CD14-positive monocyte (primary cell): ENCODE results near the gene ITGA5. TPM values are rescaled to one million over a fixed set of nuclear protein-coding genes. Genes with fewer than 3 reads are reported as not detected.

Source experiments
- DNase-seq, 3 donors: peaks; one replicate each; pipeline ENCODE4 v3.0.0-alpha.2; 2011 to 2022
- H2AFZ ChIP-seq: 2 replicates; pipeline ENCODE4 v1.6.0; 2012; ENCODE audit warnings: mild to moderate bottlenecking, low read depth, low read length, inconsistent platforms; ENCODE audit not compliant: insufficient read depth, poor library complexity, severe bottlenecking
- H3K27ac ChIP-seq, 2 donors: 1 replicate in 1 of 2; 2 replicates in 1 of 2; pipeline ENCODE4 v1.5.1; 2012 to 2013; ENCODE audit warnings: low read length in 2 of 2, control low read depth in 1 of 2, inconsistent platforms in 1 of 2, low read depth in 1 of 2, mild to moderate bottlenecking in 1 of 2
- H3K27me3 ChIP-seq, 2 donors: one replicate each; pipeline versions ENCODE4 v1.6.0 to v1.6.1; 2011 to 2013; ENCODE audit warnings: low read length in 2 of 2; ENCODE audit not compliant: control insufficient read depth in 2 of 2, insufficient read depth in 2 of 2
- H3K36me3 ChIP-seq, 2 donors: replicated peaks in 1 of 2; 1 replicate in 1 of 2; 2 replicates in 1 of 2; pipeline versions ENCODE4 v1.5.1 to v1.6.1; 2012 to 2013; ENCODE audit warnings: low read length in 2 of 2, control low read depth in 1 of 2, inconsistent platforms in 1 of 2, mild to moderate bottlenecking in 1 of 2; ENCODE audit not compliant: insufficient read depth in 2 of 2, control insufficient read depth in 1 of 2
- H3K4me1 ChIP-seq, 2 donors: 1 replicate in 1 of 2; 2 replicates in 1 of 2; pipeline versions ENCODE4 v1.5.1 to v1.6.1; 2012 to 2013; ENCODE audit warnings: low read length in 2 of 2, control low read depth in 1 of 2, inconsistent platforms in 1 of 2, mild to moderate bottlenecking in 1 of 2, moderate library complexity in 1 of 2; ENCODE audit not compliant: insufficient read depth in 2 of 2, control insufficient read depth in 1 of 2
- H3K4me2 ChIP-seq: replicated peaks from 2 replicates; pipeline ENCODE3; 2012; ENCODE audit warnings: low read length, moderate library complexity, mild to moderate bottlenecking; ENCODE audit not compliant: poor library complexity, severe bottlenecking; ENCODE audit errors: extremely low read depth
- H3K4me3 ChIP-seq, 3 experiments: fragments of 200-600 bp in 1 of 3; sonication (generic) in 1 of 3; replicated peaks in 1 of 3; 1 replicate in 2 of 3; 2 replicates in 1 of 3; pipeline ENCODE4 v1.5.1; 2011 to 2013; ENCODE audit warnings: low read length in 3 of 3, mild to moderate bottlenecking in 3 of 3, control low read depth in 2 of 3, low read depth in 2 of 3, inconsistent platforms in 1 of 3, moderate library complexity in 1 of 3
- H3K79me2 ChIP-seq: 2 replicates; pipeline ENCODE4 v1.6.0; 2012; ENCODE audit warnings: mild to moderate bottlenecking, control low read depth, inconsistent platforms, low read length, moderate library complexity; ENCODE audit not compliant: insufficient read depth
- H3K9ac ChIP-seq: 2 replicates; pipeline ENCODE4 v1.6.0; 2017; ENCODE audit warnings: low read length, mild to moderate bottlenecking; ENCODE audit not compliant: insufficient read depth, poor library complexity, severe bottlenecking
- H3K9me3 ChIP-seq, 2 donors: replicated peaks in 1 of 2; 1 replicate in 1 of 2; 2 replicates in 1 of 2; pipeline versions ENCODE4 v1.5.1 to v1.6.1; 2012 to 2013; ENCODE audit warnings: low read length in 2 of 2, control low read depth in 1 of 2; ENCODE audit not compliant: control insufficient read depth in 1 of 2, insufficient read depth in 1 of 2
- H4K20me1 ChIP-seq: 2 replicates; pipeline ENCODE4 v1.6.0; 2012; ENCODE audit warnings: mild to moderate bottlenecking, low read length, control low read depth, moderate library complexity; ENCODE audit not compliant: insufficient read depth
- H3K27ac Mint-ChIP-seq, 7 donors: one replicate each; pipeline ENCODE4 v1.8.0; 2020; ENCODE audit warnings: mild to moderate bottlenecking in 7 of 7, mixed read lengths in 7 of 7, moderate library complexity in 6 of 7, inconsistent platforms in 2 of 7
- H3K27me3 Mint-ChIP-seq, 3 donors: one replicate each; pipeline ENCODE4 v1.8.0; 2021 to 2022; ENCODE audit warnings: low read depth in 3 of 3, mild to moderate bottlenecking in 3 of 3, mixed read lengths in 3 of 3, moderate library complexity in 3 of 3, inconsistent platforms in 1 of 3
- H3K36me3 Mint-ChIP-seq, 2 donors: one replicate each; pipeline ENCODE4 v1.8.0; 2020; ENCODE audit warnings: mixed read lengths in 2 of 2, inconsistent platforms in 1 of 2, mild to moderate bottlenecking in 1 of 2
- H3K4me1 Mint-ChIP-seq: one replicate; pipeline ENCODE4 v1.8.0; 2020; ENCODE audit warnings: mild to moderate bottlenecking, mixed read lengths
- H3K4me3 Mint-ChIP-seq, 2 donors: one replicate each; pipeline ENCODE4 v1.8.0; 2020; ENCODE audit warnings: mild to moderate bottlenecking in 2 of 2, mixed read lengths in 2 of 2, moderate library complexity in 1 of 2
- H3K9me3 Mint-ChIP-seq, 7 donors: one replicate each; pipeline ENCODE4 v1.8.0; 2020 to 2022; ENCODE audit warnings: mixed read lengths in 7 of 7, mild to moderate bottlenecking in 6 of 7, moderate library complexity in 6 of 7, inconsistent platforms in 2 of 7
- CTCF ChIP-seq: fragments of 200-600 bp; IDR thresholded peaks from one replicate; pipeline ENCODE4 v1.8.0; 2022; ENCODE audit warnings: antibody characterized with exemption, mild to moderate bottlenecking
- WGBS: methylation state at CpG from one replicate; pipeline ENCODE4 v1.1.5; 2013; ENCODE audit warnings: missing lambda C conversion rate; ENCODE audit not compliant: insufficient coverage; 5-methylcytosine and 5-hydroxymethylcytosine counted together
- intact Hi-C, 2 donors: fragments of 100-400 bp; cut with micrococcal nuclease; formaldehyde crosslinking; loops; one replicate each; pipeline versions ENCODE4 v1.15.0 to v1.15.1; 2023
- polyA plus RNA-seq, 3 donors: library from polyadenylated mRNA; depleted of rRNA in 1 of 3; unstranded in 2 of 3; stranded (reverse) in 1 of 3; fragments of 300-500 nt in 2 of 3; fragments of >200 nt in 1 of 3; fragmentation: Illumina TruSeq in 2 of 3; gene quantifications; 1 replicate in 2 of 3; 2 replicates in 1 of 3; pipeline ENCODE4 v1.2.3, GENCODE V29; 2012 to 2021

ITGA5 gene
- polyA plus RNA-seq, 3 donors, result 85.5 to 142 (median 99.4) TPM

GRCh38 chr12:54416687-54417603 lies 2.1 kb downstream of the ITGA5 start:
- H3K79me2 ChIP-seq, result peaks cover 75% of the 10 kb centered on the region
- Mint-ChIP-seq H3K36me3 (peaks cover 14 to 19% of the 10 kb centered on the region in 2 donors), H3K27ac (peak overlapping the region; percentile 88 to 99 (median 99)), H3K4me3 (peak overlapping the region; percentile 100), H3K9me3 (peaks cover 0 to 3% (median 0%) of the 10 kb centered on the region in 7 donors), H3K4me1 (peaks cover 76% of the 10 kb centered on the region), H3K27me3 (peaks cover 0 to 4% (median 4%) of the 10 kb centered on the region in 3 donors)
- H3K27me3 ChIP-seq, result no peaks in the 10 kb centered on the region
- H4K20me1 ChIP-seq, result peaks cover 36% of the 10 kb centered on the region
- TF ChIP-seq CTCF, result no peak
- H3K9me3 ChIP-seq, result no peaks in the 10 kb centered on the region
- H3K27ac ChIP-seq, result peak overlapping the region; percentile 72 to 99
- no peaks in the 10 kb centered on the region for H3K36me3 ChIP-seq
- peak overlapping the region; percentile 97 for H3K4me2 ChIP-seq
- H3K9ac ChIP-seq, result peak overlapping the region; percentile 97
- intact Hi-C loops, result no loop called here
- peaks cover 68 to 81% of the 10 kb centered on the region in 2 donors for H3K4me1 ChIP-seq
- no CpG with 5 or more reads among the region's 5 CpGs for WGBS
- no peak overlapping the region for H2AFZ ChIP-seq
- H3K4me3 ChIP-seq, result peak overlapping the region; percentile 80 to 98 (median 95)
- DNase-seq, result peak in 2 of 3 donors; percentile 52 to 58

- peaks cover 14 to 32% of the 10 kb centered on the region in 2 donors for H3K36me3 Mint-ChIP-seq
- peak overlapping the region; percentile 100 for H3K4me3 Mint-ChIP-seq
- Histone ChIP-seq H3K4me3 (peak overlapping the region in 1 of 3 experiments; percentile 98), H3K9me3 (no peaks in the 10 kb centered on the region), H3K4me1 (peaks cover 78 to 81% of the 10 kb centered on the region in 2 donors), H3K9ac (no peak overlapping the region), H2AFZ (no peak overlapping the region), H3K36me3 (peaks cover 0 to 4% of the 10 kb centered on the region in 2 donors), H3K79me2 (peaks cover 84% of the 10 kb centered on the region), H4K20me1 (peaks cover 44% of the 10 kb centered on the region), H3K27ac (peak overlapping the region; percentile 99 to 100), H3K27me3 (no peaks in the 10 kb centered on the region), H3K4me2 (peak overlapping the region; percentile 97)
- DNase-seq, result no peak
- WGBS, result 80% methylated on average over 1 of the region's 4 CpGs
- peaks cover 78% of the 10 kb centered on the region for H3K4me1 Mint-ChIP-seq
- peaks cover 0 to 2% (median under 1%) of the 10 kb centered on the region in 3 donors for H3K27me3 Mint-ChIP-seq
- peak overlapping the region; percentile 54 to 99 (median 99) for H3K27ac Mint-ChIP-seq
- no peak for TF ChIP-seq CTCF
- intact Hi-C loops, result no loop called here
- H3K9me3 Mint-ChIP-seq, result peaks cover 0 to 3% (median 0%) of the 10 kb centered on the region in 7 donors
Observed at GRCh38 chr12:54415221-54415929, 3.7 kb downstream of the ITGA5 start.
